C4-2B (cell line): Measurements from ENCODE around the gene CRCP.
"Not testable (repeated sequence)": the region's sequence is repeated elsewhere in the genome, so short reads cannot be mapped to it uniquely, and the experiment has no call there.

Experiments
- CTCF ChIP-seq: fragments of 450-650 bp; conservative IDR thresholded peaks from 2 replicates; pipeline ENCODE4 v1.5.1; 2017; ENCODE audit warnings: mild to moderate bottlenecking
- ZFX ChIP-seq: fragments of 450-650 bp; IDR thresholded peaks from 2 replicates; pipeline ENCODE4 v1.6.1; 2017

GRCh38 chr7:66103994-66104393 is 10.7 kb upstream of the CRCP start:
- not testable (repeated sequence) for TF ChIP-seq CTCF, ZFX
